SKM-1 treated with dmso at 0.1 percent for 144 hours (cell line): Measurements from ENCODE around the gene MPHOSPH10.
"Not testable (repeated sequence)": the region's sequence is repeated elsewhere in the genome, so short reads cannot be mapped to it uniquely, and the experiment has no call there.

Source experiments
- DNase-seq: peaks from one replicate; lab custom pipeline; 2025; ENCODE audit not compliant: unreplicated experiment; lab: John Stamatoyannopoulos, UW

The MPHOSPH10 gene, protein sequence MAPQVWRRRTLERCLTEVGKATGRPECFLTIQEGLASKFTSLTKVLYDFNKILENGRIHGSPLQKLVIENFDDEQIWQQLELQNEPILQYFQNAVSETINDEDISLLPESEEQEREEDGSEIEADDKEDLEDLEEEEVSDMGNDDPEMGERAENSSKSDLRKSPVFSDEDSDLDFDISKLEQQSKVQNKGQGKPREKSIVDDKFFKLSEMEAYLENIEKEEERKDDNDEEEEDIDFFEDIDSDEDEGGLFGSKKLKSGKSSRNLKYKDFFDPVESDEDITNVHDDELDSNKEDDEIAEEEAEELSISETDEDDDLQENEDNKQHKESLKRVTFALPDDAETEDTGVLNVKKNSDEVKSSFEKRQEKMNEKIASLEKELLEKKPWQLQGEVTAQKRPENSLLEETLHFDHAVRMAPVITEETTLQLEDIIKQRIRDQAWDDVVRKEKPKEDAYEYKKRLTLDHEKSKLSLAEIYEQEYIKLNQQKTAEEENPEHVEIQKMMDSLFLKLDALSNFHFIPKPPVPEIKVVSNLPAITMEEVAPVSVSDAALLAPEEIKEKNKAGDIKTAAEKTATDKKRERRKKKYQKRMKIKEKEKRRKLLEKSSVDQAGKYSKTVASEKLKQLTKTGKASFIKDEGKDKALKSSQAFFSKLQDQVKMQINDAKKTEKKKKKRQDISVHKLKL

GRCh38 chr2:71130152-71130904, at the start of gene MPHOSPH10, which contains the start of gene MCEE:
TSS of gene MPHOSPH10 (plus strand) at chr2:71130634. CDS start at chr2:71130666, 32 bp downstream.
TSS of gene MCEE (minus strand) at chr2:71130229. CDS start at chr2:71130219, 10 bp downstream.
- DNase-seq: peak; percentile 93

DNA sequence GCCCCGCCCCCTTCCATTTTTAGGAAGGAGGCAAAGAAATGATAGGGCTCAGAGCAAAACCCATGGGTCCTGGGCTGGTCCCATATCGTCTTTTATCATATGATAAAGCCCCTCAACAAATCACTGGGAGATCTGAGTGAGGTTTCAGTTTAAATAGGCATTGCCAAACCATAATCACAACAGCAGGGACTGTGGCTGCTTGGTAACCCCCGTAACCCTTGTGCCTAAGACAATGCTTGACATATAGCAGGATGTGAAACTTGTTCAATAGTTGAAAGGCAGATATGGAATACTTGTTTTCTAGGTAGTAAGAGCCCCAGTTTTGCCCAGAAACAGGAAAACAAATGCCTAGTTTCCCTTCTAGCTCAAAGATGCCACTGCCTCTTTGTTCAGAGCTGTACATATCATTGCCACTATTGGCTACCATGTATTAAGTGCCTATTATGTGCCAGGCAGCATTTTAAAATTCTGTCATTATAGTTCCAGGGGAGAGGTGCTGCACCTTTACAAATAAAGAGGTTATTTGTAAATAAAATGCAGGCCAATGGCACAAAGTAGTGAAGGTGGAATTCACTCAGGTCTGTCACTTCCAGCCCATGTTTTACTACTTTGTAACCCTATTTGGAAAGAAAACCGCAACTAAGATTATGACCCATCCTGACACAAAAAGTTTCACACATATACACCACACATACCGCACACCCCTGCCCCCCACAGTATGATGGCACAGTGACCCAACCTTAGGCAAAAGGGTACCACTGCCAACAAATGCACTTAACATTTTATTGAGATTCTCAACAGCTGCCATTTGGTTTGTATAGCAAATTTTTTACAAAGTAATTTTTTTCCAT, 47.8 kb upstream of the MPHOSPH10 start:
- DNase-seq: no peak

DNA sequence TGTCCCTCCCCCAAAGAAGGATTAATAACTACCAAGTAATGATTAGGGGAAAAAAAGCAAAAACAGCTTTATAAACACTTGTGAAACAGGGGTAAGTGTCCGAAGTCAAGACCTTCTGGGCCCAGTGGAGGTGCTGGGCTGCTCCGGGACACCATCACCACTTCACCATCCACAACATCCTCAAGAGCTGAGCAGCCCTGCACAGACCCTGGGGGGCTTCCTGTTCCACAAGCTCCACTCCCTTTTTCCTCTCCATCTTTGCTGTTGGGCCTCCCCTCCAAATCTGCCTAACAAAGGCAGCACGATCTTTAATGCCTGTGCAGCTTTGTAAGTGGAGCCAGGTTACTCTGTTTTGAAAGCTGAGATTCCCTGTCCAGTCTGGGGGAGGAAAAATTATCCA, 47.1 kb upstream of the MPHOSPH10 start:
- DNase-seq: not testable (repeated sequence)

GRCh38 chr2:71083752-71084312, 46.6 kb upstream of the MPHOSPH10 start:
- DNase-seq: not testable (repeated sequence)

DNA sequence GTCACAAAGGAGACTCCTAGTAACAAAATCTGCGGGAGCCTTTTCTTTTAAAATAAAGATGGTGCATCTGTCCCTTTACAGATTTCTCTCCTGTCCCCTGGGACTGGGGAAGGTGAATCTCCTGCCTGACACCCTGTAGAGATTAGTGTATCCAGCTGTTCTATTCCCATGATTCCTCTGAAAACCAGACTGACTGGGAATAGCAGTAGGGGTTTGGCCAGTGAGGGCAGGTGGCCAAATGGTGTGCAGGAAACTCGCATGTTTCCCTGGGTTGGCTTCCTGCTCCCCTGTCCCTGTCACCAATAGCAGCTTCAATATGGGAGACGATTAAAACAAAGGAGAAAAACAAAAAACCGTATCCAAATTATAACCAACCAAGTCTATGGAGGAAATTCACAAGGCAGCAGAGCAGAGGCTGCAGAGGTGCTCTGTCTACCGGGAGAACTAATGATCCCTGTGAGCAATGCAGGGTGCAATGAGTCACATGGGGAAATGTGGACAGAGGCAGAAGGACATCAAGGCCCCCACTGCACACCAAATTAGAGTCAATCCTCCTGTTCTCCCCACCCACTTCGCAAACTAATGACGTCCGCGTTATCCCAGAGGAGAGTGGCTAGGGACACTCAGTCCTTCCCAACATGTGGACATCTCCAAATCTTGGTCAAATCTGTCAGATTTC, 45.0 kb upstream of the MPHOSPH10 start:
- DNase-seq: not testable (repeated sequence)

GRCh38 chr2:71089475-71089874, 41.0 kb upstream of the MPHOSPH10 start:
- DNase-seq: not testable (repeated sequence)

DNA sequence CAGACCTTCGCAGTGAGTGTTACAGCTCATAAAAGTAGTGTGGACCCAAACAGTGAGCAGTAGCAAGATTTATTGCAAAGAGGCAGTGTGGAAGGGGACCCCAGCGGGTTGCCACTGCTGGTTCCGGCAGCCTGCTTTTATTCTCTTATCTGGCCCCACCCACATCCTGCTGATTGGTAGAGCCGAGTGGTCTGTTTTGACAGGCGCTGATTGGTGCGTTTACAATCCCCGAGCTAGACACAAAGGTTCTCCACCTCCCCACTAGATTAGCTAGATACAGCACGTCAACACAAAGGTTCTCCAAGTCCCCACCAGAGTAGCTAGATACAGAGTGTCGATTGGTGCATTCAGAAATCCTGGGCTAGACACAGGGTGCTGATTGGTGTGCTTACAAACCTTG, 38.6 kb upstream of the MPHOSPH10 start:
- DNase-seq: not testable (repeated sequence)

DNA sequence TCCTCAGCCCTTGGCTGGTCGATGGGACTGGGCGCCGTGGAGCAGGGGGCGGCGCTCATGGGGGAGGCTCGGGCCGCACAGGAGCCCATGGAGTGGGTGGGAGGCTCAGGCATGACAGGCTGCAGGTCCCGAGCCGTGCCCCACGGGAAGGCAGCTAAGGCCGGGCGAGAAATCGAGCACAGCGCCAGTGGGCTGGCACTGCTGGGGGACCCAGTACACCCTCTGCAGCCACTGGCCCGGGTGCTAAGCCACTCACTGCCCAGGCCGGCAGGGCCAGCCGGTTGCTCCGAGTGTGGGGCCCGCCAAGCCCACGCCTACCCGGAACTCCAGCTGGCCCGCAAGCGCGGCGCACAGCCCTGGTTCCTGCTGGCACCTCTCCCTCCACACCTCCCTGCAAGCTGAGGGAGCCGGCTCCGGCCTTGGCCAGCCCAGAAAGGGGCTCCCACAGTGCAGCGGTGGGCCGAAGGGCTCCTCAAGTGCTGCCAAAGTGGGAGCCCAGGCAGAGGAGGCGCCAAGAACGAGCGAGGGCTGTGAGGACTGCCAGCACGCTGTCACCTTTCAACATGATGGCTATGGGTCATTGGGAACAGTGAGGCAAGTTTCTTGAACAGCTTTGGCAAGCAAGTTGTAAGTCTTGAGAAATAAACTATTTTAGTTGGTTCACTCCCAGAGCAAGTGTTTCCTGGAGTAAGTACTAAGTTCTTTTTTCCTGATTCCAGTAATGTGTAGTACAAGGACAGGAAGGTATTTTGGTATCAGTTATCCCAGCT, 37.8 kb upstream of the MPHOSPH10 start:
- not testable (repeated sequence) for DNase-seq

DNA sequence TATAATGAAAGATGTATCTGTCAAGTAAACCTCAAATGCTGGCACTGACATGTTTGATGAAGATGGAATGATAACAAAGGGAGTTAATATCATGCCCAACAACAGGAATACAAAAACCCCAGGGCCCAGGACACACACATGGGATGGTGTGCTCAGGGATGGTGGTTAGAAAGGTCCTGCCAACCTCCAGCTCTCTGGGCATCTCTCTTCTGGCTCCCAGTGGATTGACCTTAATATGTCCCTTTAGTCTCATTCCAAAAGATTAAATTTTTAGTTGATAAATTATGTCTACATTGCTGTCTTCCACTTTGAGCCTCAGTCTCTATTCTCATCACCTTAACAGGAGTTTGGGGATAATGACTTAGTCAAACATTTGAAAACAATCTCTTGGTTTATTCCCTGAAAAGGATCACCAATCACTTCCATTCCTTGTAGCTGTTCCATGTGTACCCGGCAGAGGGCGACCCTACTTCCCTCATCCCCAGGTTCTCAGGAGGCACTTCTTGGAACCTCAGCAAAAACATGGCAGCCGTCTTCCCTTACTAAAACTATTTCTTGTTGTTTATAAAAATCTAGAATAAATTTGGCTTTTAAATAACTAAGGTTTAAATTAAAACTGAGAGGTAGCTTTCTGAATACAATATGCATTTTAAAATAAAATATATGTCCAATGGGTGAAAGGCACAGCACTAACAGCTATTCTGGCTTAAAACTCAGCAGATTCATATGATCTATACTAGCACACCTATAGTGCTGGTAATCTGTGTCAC, 30.1 kb upstream of the MPHOSPH10 start:
- peak; percentile 60 for DNase-seq

GRCh38 chr2:71101656-71102055, 28.8 kb upstream of the MPHOSPH10 start:
- no peak for DNase-seq

GRCh38 chr2:71102981-71103681, 27.3 kb upstream of the MPHOSPH10 start:
- no peak for DNase-seq

DNA sequence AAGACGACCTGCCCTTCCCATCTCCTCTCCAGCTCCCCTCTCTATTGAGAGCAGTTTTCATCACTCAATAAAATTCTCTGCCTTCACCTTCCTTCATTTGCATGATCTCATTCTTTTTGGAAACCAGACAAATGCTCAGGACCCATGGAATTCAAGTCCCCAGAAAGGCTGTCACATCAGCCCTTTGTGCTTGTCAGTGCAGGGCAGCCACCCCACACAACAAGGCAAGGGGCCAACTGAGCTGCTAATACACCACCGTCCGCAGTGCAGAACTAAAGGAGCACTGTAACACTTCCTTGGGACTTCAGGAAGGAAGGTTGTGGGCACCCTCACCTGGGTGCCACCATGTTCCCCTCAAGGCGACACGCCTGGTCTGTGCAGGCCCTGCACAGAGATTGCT, 26.6 kb upstream of the MPHOSPH10 start:
- DNase-seq: no peak

DNA sequence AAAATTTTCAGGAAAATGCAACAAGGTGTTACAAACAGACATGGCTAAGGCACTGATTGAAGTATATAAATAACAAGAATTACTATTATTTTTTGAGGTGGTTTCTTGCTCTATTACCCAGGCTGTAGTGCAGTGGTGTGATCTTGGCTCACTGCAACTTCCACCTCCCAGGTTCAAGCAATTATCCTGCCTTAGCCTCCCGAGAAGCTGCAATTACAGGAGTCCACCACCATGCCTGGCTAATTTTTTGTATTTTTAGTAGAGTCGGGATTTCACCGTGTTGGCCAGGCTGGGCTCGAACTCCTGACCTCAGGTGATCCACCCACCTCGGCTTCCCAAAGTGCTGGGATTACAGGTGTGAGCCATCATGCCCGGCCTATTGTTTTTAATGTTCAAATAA, 24.0 kb upstream of the MPHOSPH10 start:
- DNase-seq: not testable (repeated sequence)

DNA sequence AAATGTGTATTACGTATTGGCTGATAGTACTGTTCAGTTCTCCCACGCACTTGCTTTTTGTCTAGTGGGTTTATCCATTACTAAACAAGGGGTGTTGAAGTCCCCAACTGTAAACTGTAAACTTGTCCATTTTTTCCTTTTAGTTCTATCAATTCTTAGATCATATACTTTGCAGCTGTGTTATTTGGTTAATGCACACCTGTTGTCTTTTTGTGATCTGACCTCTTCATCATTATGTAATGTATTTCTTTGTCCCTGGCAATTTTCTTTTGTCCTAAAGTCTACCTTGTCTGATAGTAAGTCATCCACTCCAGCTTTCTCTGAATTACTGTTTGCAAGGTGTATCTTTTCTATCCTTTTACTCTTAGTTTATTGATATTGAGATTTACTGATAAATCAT, 22.3 kb upstream of the MPHOSPH10 start:
- DNase-seq: no peak

DNA sequence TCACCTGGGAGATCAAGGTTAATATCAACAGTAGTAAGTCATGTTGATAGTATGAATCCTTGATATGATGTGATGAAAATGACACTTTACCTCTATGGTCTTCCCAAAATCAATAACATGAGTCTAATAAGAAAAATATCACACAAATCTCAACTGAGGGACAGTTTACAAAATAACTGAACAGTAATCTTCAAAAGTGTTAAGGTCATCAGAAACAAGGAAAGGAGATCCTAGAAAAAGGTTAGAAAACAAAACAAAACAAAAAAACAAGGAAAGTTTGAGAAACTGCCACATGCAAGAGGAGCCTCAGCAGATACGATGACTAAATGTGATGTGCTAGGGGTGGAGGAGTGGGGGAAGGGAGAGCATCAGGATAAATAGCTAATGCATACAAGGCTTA, 16.6 kb upstream of the MPHOSPH10 start:
- no peak for DNase-seq

DNA sequence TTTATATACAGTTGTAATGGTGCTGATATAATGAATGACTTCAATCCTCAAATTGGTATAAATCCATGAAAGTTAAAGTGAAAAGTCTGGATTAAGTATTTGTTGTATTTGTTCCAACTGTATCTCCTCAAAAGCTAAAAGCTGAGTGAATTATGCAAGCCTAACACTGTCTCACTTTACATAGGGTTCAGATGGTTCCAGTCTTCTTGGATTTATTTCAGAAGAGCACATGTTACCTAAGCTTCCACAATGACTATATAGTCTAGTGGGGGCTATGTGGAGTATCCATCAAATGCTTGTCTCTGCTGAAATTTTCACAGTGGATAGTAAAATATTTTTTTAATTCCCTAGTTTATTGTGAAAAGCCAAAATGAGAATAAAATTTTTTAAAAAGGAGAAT, 13.4 kb upstream of the MPHOSPH10 start:
- DNase-seq: no peak

DNA sequence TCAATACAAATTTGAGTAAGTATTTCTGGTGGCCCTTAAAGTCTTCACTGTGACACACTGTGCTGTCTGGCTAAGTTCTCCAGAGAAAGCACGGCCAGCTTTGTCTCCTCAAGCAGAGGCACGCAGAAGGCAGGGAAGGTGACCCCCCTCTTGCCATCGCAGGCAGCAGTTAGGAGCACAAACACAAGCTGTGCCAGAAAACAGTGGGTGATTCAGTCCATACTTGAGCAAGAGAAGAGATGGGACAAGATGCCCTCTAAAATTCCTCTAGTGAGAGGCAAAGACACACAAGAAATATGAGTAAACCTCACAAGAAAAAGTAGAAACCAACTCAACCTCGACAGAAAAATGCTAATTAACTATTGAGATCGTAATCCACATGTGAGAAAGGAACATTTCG, 10.2 kb upstream of the MPHOSPH10 start:
- DNase-seq: no peak

- DNase-seq: no peak
These were observed 9.0 kb upstream of the MPHOSPH10 start for GRCh38 chr2:71121479-71121878.
